Measurements from ENCODE around the gene NBEA. TPM values are rescaled to one million over a fixed set of nuclear protein-coding genes. Genes with fewer than 3 reads are reported as not detected.

NBEA gene
- polyA plus RNA-seq, 2 of the 4 experiments (the other 2 are of a cell fraction), result 3.5 to 11.8 TPM

GRCh38 chr13:35565273-35565672, 623.2 kb downstream of the NBEA start:
- H3K4me1 ChIP-seq, result no peaks in the 10 kb centered on the region
- ATAC-seq, result no peak
- 100% methylated on average over 1 of the region's 1 CpG for WGBS (ENCODE audit: missing lambda C conversion rate)
- FAIRE-seq, result no peak
- H3K27ac ChIP-seq, result no peak overlapping the region
- ChIA-PET POLR2A (no interaction called here), CTCF (no interaction called here)
- no peak for DNase-seq (ENCODE audit: low read depth in 1 of 2, low spot score in 1 of 2)
- H3K4me2 ChIP-seq, result no peak overlapping the region
- H3K4me3 ChIP-seq, result no peak overlapping the region
- TF ChIP-seq BHLHE40 (IDR thresholded peaks at IDR 0.05; ENCODE audit: low read depth, low read length) (no peak), HOXA7 (CRISPR knock-in tag; IDR thresholded peaks at IDR 0.05) (no peak), CHD2 (IDR thresholded peaks at IDR 0.05; ENCODE audit: low read length, partially characterized antibody) (no peak), CHD4 (IDR thresholded peaks at IDR 0.05; ENCODE audit: borderline replicate concordance) (no peak), JUNB (IDR thresholded peaks at IDR 0.05) (no peak), MYC (IDR thresholded peaks at IDR 0.05; ENCODE audit: borderline replicate concordance, low read length) (no peak), ESRRA (IDR thresholded peaks at IDR 0.05; ENCODE audit: borderline replicate concordance, low read length) (no peak), HOXB13 (CRISPR knock-in tag; IDR thresholded peaks at IDR 0.05; ENCODE audit: low read depth) (no peak), EHF (CRISPR knock-in tag; IDR thresholded peaks at IDR 0.05) (no peak), CBX8 (IDR thresholded peaks at IDR 0.05) (no peak), POLR2A (IDR thresholded peaks at IDR 0.05; ENCODE audit: low read length) (no peak), BCL3 (IDR thresholded peaks at IDR 0.05) (no peak), MAX (IDR thresholded peaks at IDR 0.05) (no peak), E2F6 (IDR thresholded peaks at IDR 0.05; ENCODE audit: borderline replicate concordance, low read depth) (no peak), POLR2AphosphoS2 (conservative IDR thresholded peaks at IDR 0.05; ENCODE audit: low read length) (no peak), FOXS1 (CRISPR knock-in tag; IDR thresholded peaks at IDR 0.05) (no peak), CTCF (IDR thresholded peaks at IDR 0.05) (no peak), ZSCAN20 (CRISPR knock-in tag; IDR thresholded peaks at IDR 0.05) (no peak), ZFP36 (IDR thresholded peaks at IDR 0.05; ENCODE audit: borderline replicate concordance, partially characterized antibody) (no peak), MAFK (IDR thresholded peaks at IDR 0.05; ENCODE audit: partially characterized antibody) (no peak)
- H3K9me3 ChIP-seq, result no peaks in the 10 kb centered on the region

- FAIRE-seq (no peak), ATAC-seq (no peak), DNase-seq (ENCODE audit: low read depth in 1 of 2, low spot score in 1 of 2) (no peak)
- no peak overlapping the region for H3K27ac ChIP-seq
- no peaks in the 10 kb centered on the region for H3K4me1 ChIP-seq
- H3K4me3 ChIP-seq, result no peak overlapping the region
- CTCF ChIA-PET, result no interaction called here
- H3K4me2 ChIP-seq, result no peak overlapping the region
- TF ChIP-seq ZFP36 (IDR thresholded peaks at IDR 0.05; ENCODE audit: borderline replicate concordance, partially characterized antibody), result no peak
- TF ChIP-seq PHF8 (IDR thresholded peaks at IDR 0.05; ENCODE audit: borderline replicate concordance, low read depth), result no peak
- TF ChIP-seq HES2 (IDR thresholded peaks at IDR 0.05), result no peak
- TF ChIP-seq BHLHE40 (IDR thresholded peaks at IDR 0.05; ENCODE audit: low read depth, low read length), result no peak
- TF ChIP-seq BCL3 (IDR thresholded peaks at IDR 0.05), result no peak
- no peak for TF ChIP-seq TFCP2L1 (CRISPR knock-in tag; IDR thresholded peaks at IDR 0.05)
- TF ChIP-seq FOSL2 (IDR thresholded peaks at IDR 0.05), result no peak
- no peak for TF ChIP-seq FOSL2 (CRISPR knock-in tag; IDR thresholded peaks at IDR 0.05)
- TF ChIP-seq MYC (IDR thresholded peaks at IDR 0.05; ENCODE audit: borderline replicate concordance, low read length), result no peak
- TF ChIP-seq HOXA7 (CRISPR knock-in tag; IDR thresholded peaks at IDR 0.05), result no peak
- no peak for TF ChIP-seq NR3C1 (IDR thresholded peaks at IDR 0.05)
- TF ChIP-seq POLR2AphosphoS2 (conservative IDR thresholded peaks at IDR 0.05; ENCODE audit: low read length), result no peak
- H3K9me3 ChIP-seq, result no peaks in the 10 kb centered on the region
- POLR2A ChIA-PET, result no interaction called here
- 94% methylated on average over 2 of the region's 2 CpGs for WGBS (ENCODE audit: missing lambda C conversion rate)
Measured at GRCh38 chr13:35566340-35566739, 624.3 kb downstream of the NBEA start.

All from A549 (cell line).